ENCODE measurements around the gene PWWP3B.
"Not testable (repeated sequence)": the region's sequence is repeated elsewhere in the genome, so short reads cannot be mapped to it uniquely, and the experiment has no call there.

PWWP3B gene

DNA sequence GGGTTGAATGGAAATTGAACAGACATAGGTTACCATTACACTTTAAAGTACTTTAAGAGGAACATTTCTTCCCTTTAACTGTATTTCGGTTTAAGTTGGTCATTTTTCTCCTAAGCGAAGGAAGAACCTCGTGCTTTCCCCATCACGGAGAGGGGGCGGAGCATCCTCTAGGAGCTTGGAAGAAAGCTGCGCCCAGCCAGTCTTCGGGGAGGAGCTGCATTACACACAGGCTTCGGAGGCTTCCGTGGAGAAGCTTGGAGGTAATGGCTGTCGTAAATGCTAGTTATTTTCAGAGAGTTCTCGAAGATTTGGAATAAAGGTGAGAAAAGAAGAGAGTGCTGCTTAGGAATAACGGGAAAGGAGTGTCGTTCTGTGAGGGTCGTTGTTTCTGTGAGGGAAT is at the start of gene PWWP3B:
PWWP3B (plus strand) TSS at position 199 of the 400 bp plus-strand sequence. CDS start 37,128 bp downstream, outside the sequence.
- DNase-seq: no peak

DNA sequence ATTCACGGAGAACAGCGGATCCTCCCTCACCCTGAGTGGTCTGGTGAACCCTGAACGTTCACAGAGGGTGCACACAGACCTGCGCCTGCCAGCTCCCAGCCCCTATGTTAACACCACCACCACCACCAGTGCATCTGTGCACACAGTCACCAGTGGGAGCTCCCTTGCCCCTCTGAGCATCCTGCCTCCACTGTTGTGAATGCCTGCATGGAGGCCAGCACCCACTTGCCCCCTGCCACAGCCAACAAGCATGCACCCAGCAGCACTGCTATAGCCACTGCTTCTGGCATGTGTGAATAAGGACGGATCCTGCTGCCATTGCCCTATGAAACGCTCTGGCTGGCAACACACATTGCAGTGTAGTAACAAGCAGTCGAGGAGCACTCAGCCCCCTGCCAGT is 29.1 kb upstream of the PWWP3B start:
- DNase-seq: no peak

DNA sequence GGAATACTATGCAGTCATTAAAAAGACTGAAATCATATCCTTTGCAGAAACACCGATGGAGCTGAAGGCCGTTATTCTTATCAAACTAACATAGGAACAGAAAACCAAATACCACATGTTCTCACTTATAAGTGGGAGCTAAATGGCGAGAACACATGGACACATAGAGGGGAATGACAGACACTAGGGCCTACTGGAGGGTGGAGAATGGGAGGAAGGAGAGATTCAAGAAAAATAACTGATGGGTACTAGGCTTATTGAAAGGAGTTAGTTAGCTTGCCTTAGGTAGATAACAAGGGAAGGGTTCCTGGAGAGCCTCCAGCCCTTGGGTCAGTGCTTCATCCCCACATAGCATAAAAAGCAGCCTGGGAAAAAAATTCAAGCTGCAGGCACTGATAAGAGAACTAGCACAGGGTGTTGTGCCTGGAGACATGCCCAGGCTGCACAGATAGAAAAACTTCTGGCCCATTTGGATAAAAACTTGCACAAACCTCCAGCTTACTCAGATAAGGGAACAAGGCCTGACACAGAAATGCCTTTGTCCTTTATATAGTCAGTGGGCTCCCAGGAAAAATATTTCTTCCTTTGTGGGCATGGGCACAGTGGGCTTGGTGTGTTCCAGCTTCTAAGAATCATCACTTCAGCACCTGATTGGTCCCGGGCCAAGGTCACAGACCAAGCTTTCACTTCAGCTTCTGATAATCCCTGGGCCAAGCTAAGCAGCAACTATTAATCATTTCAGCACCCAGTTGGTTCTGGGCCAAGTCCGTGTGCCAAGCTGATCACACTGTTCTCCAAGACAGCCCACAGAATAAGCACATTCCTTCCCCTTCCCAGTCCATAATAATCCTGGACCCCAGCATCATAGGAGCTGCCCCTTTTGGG is 23.1 kb upstream of the PWWP3B start:
- no peak for DNase-seq

DNA sequence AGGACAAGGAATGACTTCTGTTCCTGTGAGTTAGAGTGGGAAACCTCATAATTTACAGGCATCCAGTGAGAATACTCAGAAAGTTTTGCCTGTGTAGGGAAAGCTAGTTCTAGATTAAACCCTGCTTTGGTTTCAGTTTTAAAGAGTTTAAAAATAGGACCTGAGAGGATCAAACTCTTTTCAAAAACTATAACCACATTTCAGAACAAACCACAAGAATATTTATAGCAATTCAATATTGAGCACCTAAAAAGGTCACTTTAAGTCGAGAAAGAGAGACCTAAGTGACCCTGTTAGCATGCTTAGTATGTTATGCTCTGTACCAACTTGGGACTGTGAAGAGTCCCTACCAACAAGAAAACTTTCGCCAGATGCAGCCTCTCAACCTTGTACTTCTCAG is 17.4 kb upstream of the PWWP3B start:
- DNase-seq: no peak

DNA sequence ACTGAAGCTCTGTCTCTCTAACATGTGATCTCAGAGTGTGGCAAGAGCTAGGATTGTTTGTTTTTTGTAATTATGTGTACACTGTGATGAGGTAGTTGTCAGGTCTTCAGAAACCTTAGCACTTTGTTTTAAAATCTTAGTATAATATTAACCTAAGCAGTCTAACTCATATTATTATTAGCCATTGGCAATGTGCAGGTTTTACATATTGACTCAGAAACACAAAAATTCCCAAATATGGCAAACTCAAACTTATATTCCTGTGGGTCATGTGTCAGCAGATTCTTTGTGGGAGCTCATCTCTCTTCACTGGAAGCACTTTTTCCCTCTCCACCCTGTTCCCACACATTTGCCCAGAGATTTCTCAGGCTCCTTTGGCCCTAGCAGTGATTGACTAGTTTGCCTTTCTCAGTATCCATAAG is 8.2 kb upstream of the PWWP3B start:
- DNase-seq: no peak

DNA sequence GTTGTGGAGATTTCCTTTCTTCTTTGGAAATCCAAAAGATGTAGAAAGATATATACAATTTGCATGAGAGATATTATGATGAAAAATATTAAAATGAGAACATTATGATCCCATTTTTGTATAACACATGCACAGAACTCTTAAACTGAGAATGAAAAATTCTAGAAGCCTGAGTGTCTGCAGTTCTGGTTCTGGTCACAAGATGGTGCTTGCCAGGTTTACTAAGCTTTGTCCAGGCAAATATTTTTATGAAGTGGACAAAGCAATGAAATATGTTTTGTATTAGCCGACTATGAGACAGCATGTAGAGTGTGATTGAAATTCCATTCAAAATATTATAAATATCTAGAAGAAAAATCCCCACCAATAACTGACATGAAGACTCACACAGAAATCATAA is 2.2 kb downstream of the PWWP3B start:
- DNase-seq: no peak

DNA sequence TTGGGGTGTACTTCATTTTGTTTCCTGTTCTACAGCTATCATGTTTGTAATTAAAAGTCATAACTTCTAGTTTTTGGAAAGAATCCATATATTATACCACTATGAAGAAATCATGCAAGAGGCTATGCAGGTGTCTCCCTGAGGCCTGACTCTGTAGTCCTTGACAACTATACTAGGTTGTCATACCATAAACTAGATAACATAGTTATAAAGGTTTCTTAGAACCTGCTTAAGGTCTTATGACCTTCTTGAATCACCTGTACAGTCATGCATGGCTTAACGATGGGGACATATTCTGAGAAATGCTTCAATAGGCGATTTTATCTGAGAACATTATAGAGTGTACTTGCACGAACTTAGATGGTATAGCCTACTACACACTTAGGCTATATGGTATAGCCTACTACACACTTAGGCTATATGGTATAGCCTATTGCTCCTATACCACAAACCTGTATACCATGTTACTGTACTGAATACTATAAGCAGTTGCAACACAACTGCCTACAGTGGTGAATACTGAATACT is 3.3 kb downstream of the PWWP3B start:
- DNase-seq: no peak

DNA sequence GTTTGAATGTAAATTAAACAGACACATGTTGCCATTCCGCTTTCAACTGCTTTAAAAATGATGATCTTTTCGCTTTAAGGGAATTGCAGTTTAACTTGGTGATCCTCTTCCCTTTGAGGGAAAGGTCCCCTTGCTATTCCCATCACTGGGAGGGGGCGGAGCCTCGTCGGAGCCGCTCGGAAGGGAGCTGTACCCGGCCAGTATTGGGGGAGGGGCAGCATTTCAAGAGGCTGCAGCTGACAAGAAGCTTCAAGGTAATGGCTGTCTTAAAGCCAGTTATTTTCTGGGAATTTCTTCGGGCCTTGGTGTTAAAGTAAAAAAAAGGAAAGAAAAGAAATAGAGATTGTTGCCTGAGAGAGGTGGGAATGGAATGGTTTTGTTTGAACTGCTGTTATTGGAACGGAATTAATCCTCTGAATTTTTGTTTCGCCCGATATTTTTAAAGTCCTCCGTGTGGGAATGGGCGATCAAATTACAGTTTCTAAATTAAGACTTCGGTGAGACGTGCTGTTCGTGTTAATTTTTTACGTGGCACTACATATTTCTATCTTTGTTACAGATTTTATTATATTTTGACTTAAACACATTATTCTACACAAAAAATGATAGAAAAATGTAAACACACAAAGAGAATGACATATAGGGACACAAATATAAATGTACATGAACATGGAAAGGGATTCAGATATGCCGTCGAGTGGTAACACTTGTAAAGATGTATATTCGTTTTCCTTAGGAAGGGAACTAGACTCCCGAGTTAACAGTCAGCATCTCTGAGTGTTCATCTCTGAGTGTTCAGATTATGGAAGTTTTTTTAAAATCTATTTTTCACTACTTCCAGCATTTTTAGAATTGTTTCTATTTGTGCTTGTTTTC is 9.2 kb downstream of the PWWP3B start:
- DNase-seq: no peak

DNA sequence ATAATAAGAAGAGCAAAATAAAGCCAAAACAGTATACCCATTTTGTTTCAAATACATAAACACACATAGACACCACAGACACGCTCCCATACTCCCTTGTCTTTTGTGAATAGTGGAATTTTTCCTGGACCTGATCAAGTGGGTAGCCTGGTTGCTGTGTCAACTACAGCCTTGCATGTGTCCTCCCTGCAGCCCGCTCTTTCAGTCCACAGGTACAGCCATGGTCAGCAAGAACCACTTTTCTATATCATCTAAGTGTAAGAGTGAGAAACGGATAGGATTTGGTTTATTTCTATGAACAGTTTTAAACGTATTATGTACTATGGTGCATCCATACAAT is 9.8 kb downstream of the PWWP3B start:
- no peak for DNase-seq

DNA sequence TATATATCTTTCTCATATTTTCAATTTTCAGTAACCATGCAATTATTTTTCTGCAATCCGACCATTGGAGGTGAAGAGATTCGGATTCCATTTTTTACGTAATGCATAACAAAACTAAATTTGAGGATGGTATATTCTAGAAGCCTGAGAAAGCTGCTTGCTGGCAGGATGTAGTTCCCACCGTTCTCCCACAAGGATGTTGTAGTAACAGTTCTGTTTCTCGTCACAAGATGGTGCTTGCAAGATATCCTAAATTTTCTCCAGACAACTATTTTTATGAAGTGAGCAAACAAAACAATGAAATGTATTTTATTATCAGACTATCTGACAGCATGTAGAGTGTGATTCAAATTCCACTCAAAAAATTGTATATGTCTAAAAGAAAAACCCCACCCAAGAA is 10.7 kb downstream of the PWWP3B start:
- DNase-seq: no peak

DNA sequence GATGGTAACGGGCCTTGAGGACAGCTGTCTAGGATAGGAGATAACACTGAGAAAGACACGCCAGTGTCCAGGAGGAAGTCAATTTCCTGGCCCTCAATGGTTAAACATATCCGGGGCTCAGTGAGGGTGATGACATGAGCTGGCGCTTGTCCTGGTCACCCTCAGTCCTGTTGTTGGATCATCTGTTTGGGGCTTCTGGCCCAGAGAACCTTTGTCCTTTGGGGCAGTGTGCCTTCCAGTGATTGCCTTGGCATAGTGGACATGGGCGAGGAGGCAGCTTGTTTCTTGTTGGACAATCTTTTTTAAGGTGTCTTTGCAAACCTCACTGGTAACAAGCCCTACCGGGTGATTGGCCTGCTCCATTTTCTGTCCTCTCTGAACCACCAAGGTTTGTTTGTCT is 15.6 kb downstream of the PWWP3B start:
- not testable (repeated sequence) for DNase-seq

DNA sequence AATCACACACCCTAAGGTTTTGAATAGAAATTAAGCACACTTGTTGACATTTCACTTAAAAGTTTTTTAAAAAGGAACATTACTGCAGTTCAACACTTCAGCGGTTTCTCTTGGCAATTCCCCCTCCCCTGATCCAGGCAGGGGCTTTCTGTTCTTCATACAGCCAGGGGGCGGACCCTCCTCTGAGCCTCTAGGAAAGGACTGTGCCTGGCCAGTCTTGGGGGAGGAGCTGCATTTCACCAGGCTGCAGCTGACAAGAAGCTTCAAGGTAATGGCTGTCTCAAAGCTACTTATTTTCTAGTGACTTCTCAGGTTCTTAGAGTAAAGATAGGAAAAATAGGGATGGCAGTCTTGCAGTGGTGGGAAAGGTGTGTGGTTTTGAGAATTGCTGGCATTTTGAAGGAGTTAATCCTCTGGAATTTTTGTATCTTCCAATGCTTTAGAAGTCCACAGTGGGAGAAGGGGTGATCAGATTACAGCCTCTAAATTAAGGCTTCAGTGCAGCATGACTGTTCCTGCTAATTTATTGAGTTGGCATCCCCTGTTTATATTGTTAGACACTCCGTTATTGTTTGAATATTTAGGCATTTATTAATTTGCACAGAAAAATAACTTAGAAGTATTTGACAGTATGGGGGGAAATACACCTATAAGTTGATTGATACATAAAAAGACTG is 33.5 kb downstream of the PWWP3B start:
- DNase-seq: no peak

DNA sequence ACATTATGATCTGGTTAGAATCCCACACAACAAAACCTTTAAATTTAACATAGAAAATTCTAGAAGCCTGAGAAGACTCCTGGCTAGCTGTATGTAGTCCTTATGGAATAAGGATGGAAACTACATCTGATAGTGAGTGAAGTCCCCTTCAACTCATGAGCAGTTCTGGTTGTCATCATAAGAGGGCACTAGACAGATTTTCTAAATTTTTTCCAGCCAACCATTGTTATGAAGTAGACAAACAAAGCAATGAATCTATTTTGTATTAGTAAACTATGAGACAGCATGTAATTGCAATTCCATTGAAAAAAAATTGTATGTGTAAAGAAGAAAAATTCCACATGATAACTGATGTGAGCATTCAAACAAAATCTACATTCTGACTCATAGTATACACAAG is 35.2 kb downstream of the PWWP3B start:
- DNase-seq: no peak

DNA sequence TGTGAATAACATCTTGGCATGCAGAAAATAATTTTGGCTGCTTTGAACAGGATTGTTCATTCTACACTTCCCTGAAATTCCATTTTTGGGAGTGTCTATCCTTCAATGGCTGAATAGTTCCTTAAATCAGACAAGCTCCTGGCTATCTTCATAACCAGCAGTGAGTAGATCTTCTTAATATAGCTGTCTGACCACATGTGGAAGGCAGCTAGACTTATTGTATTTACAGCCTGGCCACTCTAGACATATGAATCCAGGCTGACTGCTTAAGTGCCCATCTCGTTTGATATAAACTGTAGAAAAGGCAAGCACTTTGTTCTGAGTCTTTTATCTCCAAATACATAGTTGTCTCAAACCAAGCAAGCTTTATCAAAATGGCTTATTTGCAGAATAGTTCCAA is 40.0 kb downstream of the PWWP3B start:
- DNase-seq: no peak

Data from AML-193 (cell line).